A673 (cell line): ENCODE measurements around the gene OR5C1. TPM values are rescaled to one million over a fixed set of nuclear protein-coding genes. Genes with fewer than 3 reads are reported as not detected.
"Not testable (repeated sequence)": the region's sequence is repeated elsewhere in the genome, so short reads cannot be mapped to it uniquely, and the experiment has no call there.

Experiments
- BruUV-seq: library from RNA; stranded (reverse); fragments of 400-500 nt; replicated peaks from 2 replicates; lab custom pipeline; 2021; lab: Mats Ljungman, UMichigan
- CTCF ChIA-PET: fragments of 300-600 bp; sonication (Branson Sonifier 250); formaldehyde crosslinking; loops from one replicate; lab custom pipeline; 2022; ENCODE audit warnings: antibody characterized with exemption; lab: Charles Lee
- POLR2A ChIA-PET: fragments of 300-600 bp; sonication (Branson Sonifier 250); formaldehyde crosslinking; loops from one replicate; lab custom pipeline; 2022; ENCODE audit warnings: antibody characterized with exemption; ENCODE audit not compliant: low non-redundant PET; lab: Charles Lee
- DNase-seq: peaks from one replicate; pipeline ENCODE4 v3.0.0-alpha.2; 2015; ENCODE audit warnings: low spot score
- H3K27ac ChIP-seq: fragments of 200-600 bp; sonication (generic); 2 replicates; pipeline ENCODE4 v1.5.1; 2016; ENCODE audit warnings: mixed run types, low read depth, mild to moderate bottlenecking, mixed read lengths, antibody characterized with exemption, low read length; ENCODE audit not compliant: poor library complexity, severe bottlenecking
- H3K27me3 ChIP-seq: fragments of 200-600 bp; sonication (generic); replicated peaks from 2 replicates; pipeline ENCODE4 v1.6.1; 2017; ENCODE audit warnings: mixed run types, low read depth, mild to moderate bottlenecking, mixed read lengths, antibody characterized with exemption, low read length; ENCODE audit not compliant: insufficient read depth, poor library complexity
- H3K36me3 ChIP-seq: fragments of 200-600 bp; sonication (generic); 2 replicates; pipeline ENCODE4 v1.6.1; 2016; ENCODE audit warnings: mixed run types, mild to moderate bottlenecking, mixed read lengths, antibody characterized with exemption, low read length; ENCODE audit not compliant: insufficient read depth, poor library complexity, severe bottlenecking
- H3K4me1 ChIP-seq: fragments of 200-600 bp; sonication (generic); 2 replicates; pipeline ENCODE4 v1.6.1; 2017; ENCODE audit warnings: mixed run types, mild to moderate bottlenecking, mixed read lengths, antibody characterized with exemption, low read length; ENCODE audit not compliant: insufficient read depth, poor library complexity, severe bottlenecking
- H3K4me3 ChIP-seq: fragments of 200-600 bp; sonication (generic); 2 replicates; pipeline ENCODE4 v1.5.1; 2016; ENCODE audit warnings: low read depth, mixed run types, mild to moderate bottlenecking, mixed read lengths, low read length; ENCODE audit not compliant: poor library complexity, severe bottlenecking
- H3K9me3 ChIP-seq: fragments of 200-600 bp; sonication (generic); 2 replicates; pipeline ENCODE4 v1.6.1; 2016; ENCODE audit warnings: mixed run types, low read depth, mild to moderate bottlenecking, mixed read lengths, antibody characterized with exemption, low read length; ENCODE audit not compliant: poor library complexity, severe bottlenecking
- EZH2 ChIP-seq: fragments of 200-600 bp; sonication (generic); IDR thresholded peaks from 2 replicates; pipeline ENCODE4 v1.6.1; 2017; ENCODE audit warnings: borderline replicate concordance, low read depth, mild to moderate bottlenecking, mixed read lengths, antibody characterized with exemption, low read length; ENCODE audit not compliant: poor library complexity, severe bottlenecking
- intact Hi-C: fragments of 100-400 bp; cut with micrococcal nuclease; formaldehyde crosslinking; loops from one replicate; pipeline ENCODE4 v1.10.0; 2022; ENCODE audit not compliant: unreplicated experiment
- total RNA-seq: library from RNA; stranded (reverse); gene quantifications from 2 replicates; pipeline ENCODE4 v1.2.3, GENCODE V29; 2021
- TF ChIP-seq, protein P1 (sequence below): fragments of 300-800, 200-600 bp; sonication (generic); conservative IDR thresholded peaks from 2 replicates; pipeline ENCODE4 v1.5.1; 2017; ENCODE audit warnings: low read depth, mild to moderate bottlenecking, antibody characterized with exemption, low read length, moderate library complexity, mixed read lengths

The OR5C1 gene
- total RNA-seq, 1 experiment from 2014 or later = not detected

DNA sequence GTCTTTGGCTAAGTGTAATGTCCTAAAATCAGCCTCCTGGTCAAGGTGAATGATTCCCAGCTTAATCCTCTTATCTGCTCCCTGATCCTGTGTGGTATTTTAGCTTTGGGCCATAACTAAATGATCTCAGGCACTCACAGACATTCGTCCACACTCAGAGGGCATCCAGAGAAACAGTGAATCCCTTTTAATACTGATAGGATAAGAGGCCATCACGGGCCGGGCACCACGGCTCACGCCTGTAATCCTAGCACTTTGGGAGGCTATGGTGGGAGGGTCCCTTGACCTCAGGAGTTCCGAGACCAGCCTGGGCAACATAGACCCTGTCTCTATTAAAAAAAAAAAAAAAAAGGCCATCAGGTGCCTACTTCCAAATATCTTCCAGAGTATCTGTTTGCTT lies 33.3 kb downstream of the OR5C1 start:
- Histone ChIP-seq H3K36me3 (peaks cover 68% of the 10 kb centered on the region), H3K4me3 (no peak overlapping the region), H3K27me3 (no peaks in the 10 kb centered on the region), H3K27ac (no peak overlapping the region), H3K4me1 (peaks cover 13% of the 10 kb centered on the region), H3K9me3 (no peaks in the 10 kb centered on the region)
- TF ChIP-seq, protein P1, sequence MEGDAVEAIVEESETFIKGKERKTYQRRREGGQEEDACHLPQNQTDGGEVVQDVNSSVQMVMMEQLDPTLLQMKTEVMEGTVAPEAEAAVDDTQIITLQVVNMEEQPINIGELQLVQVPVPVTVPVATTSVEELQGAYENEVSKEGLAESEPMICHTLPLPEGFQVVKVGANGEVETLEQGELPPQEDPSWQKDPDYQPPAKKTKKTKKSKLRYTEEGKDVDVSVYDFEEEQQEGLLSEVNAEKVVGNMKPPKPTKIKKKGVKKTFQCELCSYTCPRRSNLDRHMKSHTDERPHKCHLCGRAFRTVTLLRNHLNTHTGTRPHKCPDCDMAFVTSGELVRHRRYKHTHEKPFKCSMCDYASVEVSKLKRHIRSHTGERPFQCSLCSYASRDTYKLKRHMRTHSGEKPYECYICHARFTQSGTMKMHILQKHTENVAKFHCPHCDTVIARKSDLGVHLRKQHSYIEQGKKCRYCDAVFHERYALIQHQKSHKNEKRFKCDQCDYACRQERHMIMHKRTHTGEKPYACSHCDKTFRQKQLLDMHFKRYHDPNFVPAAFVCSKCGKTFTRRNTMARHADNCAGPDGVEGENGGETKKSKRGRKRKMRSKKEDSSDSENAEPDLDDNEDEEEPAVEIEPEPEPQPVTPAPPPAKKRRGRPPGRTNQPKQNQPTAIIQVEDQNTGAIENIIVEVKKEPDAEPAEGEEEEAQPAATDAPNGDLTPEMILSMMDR = no peak
- intact Hi-C loops = no loop called here
- ChIA-PET POLR2A (no interaction called here), CTCF (interaction anchor here (0.6 kb wide), 1 partner anchor 548 kb away, joined by 3 read pairs; no protein-coding TSS in a partner anchor)
- no peak for DNase-seq
- BruUV-seq = no TSS peak

DNA sequence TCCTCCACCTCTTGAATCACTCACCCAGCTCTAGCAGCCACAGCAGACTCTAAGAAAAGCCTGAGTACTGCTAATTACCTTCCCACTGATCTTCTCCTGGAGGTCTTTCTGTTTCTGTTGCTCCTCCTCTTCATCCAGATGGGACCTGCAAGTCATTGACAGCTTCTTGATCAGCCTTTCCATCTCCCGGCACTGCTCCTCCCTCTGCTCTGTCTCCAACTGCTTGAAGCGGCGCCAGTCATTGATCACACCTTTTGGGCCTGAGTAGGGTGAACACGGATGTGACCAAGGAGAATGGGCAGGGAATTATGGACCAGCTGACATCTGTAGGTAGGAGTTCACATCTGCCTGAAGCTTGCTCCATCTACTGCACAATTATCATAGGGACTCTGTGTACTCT lies 34.2 kb downstream of the OR5C1 start:
- BruUV-seq = no TSS peak
- intact Hi-C loops = no loop called here
- Histone ChIP-seq H3K9me3 (no peaks in the 10 kb centered on the region), H3K4me3 (no peak overlapping the region), H3K27me3 (no peaks in the 10 kb centered on the region), H3K36me3 (peaks cover 68% of the 10 kb centered on the region), H3K4me1 (peaks cover 19% of the 10 kb centered on the region), H3K27ac (no peak overlapping the region)
- ChIA-PET POLR2A (no interaction called here), CTCF (no interaction called here)
- no peak for DNase-seq
- TF ChIP-seq EZH2 = no peak
- TF ChIP-seq, protein P1 = no peak

DNA sequence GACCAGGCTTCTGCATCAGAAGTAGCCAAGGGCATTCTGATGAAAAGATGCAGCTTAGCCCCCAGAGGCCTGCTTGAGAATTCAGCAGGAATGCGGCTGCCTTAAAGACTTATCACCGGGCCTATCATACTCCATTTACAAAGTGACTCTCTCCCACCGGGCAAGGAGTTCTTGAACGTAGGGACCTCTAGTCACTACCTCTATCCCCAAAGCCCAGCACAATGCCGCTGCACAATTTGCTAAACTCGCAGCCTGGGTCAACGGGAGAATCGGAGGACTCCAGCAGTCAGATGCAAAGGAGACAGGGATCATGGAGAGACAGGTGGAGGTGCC lies 39.0 kb downstream of the OR5C1 start:
- TF ChIP-seq, protein P1 = no peak
- TF ChIP-seq EZH2 = no peak
- H3K36me3 ChIP-seq = peaks cover 26% of the 10 kb centered on the region
- H3K27me3 ChIP-seq = no peaks in the 10 kb centered on the region
- intact Hi-C loops = loop anchor here (2.0 kb wide), 1 partner anchor 521 kb away; no protein-coding TSS in a partner anchor
- ChIA-PET CTCF (no interaction called here), POLR2A (no interaction called here)
- peak; percentile 47 for DNase-seq
- H3K9me3 ChIP-seq = no peaks in the 10 kb centered on the region
- peak overlapping the region; percentile 95 for H3K4me3 ChIP-seq
- H3K27ac ChIP-seq = peak overlapping the region; percentile 97
- peaks cover 11% of the 10 kb centered on the region for H3K4me1 ChIP-seq
- BruUV-seq = no TSS peak

DNA sequence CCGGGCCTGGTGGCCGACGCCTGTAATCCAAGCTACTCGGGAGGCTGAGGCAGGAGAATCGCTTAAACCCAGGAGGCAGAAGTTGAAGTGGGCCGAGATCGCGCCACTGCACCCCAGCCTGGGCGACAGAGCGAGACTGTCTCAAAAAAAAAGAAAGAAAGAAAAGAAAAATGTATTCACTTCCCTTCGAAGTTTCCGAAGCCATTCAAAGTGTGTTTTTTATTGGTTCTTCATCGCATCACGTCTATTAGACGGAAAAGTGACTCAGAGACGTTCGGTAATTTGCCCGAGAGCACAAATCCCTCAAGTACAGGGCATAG lies 40.2 kb downstream of the OR5C1 start:
- POLR2A ChIA-PET, BruUV-seq, DNase-seq, H3K27me3 ChIP-seq, CTCF ChIA-PET, H3K9me3 ChIP-seq: not testable (repeated sequence)
- peaks cover 21% of the 10 kb centered on the region for H3K36me3 ChIP-seq
- peak overlapping the region; percentile 95 for H3K4me3 ChIP-seq
- intact Hi-C loops = loop anchor here (2.0 kb wide), 1 partner anchor 520 kb away; no protein-coding TSS in a partner anchor
- H3K4me1 ChIP-seq = peaks cover 11% of the 10 kb centered on the region
- H3K27ac ChIP-seq = peak overlapping the region; percentile 97
